PC-9 (cell line): ENCODE results near the gene PPP3R2. TPM values are rescaled to one million over a fixed set of nuclear protein-coding genes. Genes with fewer than 3 reads are reported as not detected.

Source experiments
- BruUV-seq: library from RNA; stranded (reverse); fragments of 400-500 nt; replicated peaks from 2 replicates; lab custom pipeline; 2021; lab: Mats Ljungman, UMichigan
- CTCF ChIA-PET: fragments of 300-600 bp; sonication (Branson Sonifier 250); formaldehyde crosslinking; loops from one replicate; lab custom pipeline; 2022; ENCODE audit warnings: antibody characterized with exemption; lab: Charles Lee
- POLR2A ChIA-PET: fragments of 300-600 bp; sonication (Branson Sonifier 250); formaldehyde crosslinking; loops from one replicate; lab custom pipeline; 2022; ENCODE audit warnings: antibody characterized with exemption; ENCODE audit not compliant: unreplicated experiment; lab: Charles Lee
- DNase-seq, 2 experiments: peaks; one replicate each; pipeline versions ENCODE4 v3.0.0 to v3.0.0-alpha.2; 2015 to 2022; ENCODE audit warnings: mixed read lengths in 1 of 2
- H2AFZ ChIP-seq: fragments of 200-600 bp; sonication (generic); 2 replicates; pipeline ENCODE4 v1.8.1; 2017; ENCODE audit warnings: antibody characterized with exemption
- H3F3A ChIP-seq: fragments of 200-600 bp; sonication (generic); 2 replicates; pipeline ENCODE4 v1.8.1; 2017; ENCODE audit warnings: antibody characterized with exemption, mild to moderate bottlenecking, low read depth; ENCODE audit not compliant: insufficient read depth
- H3K27ac ChIP-seq: fragments of 200-600 bp; sonication (generic); 2 replicates; pipeline ENCODE4 v1.6.1; 2016; ENCODE audit warnings: mixed run types
- H3K27me3 ChIP-seq: fragments of 200-600 bp; sonication (generic); 2 replicates; pipeline ENCODE4 v1.6.1; 2016; ENCODE audit warnings: low read depth, mixed run types; ENCODE audit not compliant: insufficient read depth
- H3K36me3 ChIP-seq: fragments of 200-600 bp; sonication (generic); 2 replicates; pipeline ENCODE4 v1.6.1; 2016; ENCODE audit warnings: low read depth, mixed run types
- H3K4me1 ChIP-seq: fragments of 200-600 bp; sonication (generic); replicated peaks from 2 replicates; pipeline ENCODE4 v1.6.1; 2016; ENCODE audit warnings: mixed run types; ENCODE audit not compliant: insufficient read depth
- H3K4me2 ChIP-seq: fragments of 200-600 bp; sonication (generic); 2 replicates; pipeline ENCODE4 v1.6.1; 2017; ENCODE audit warnings: mixed run types
- H3K4me3 ChIP-seq: fragments of 200-600 bp; sonication (generic); 2 replicates; pipeline ENCODE4 v1.6.1; 2016; ENCODE audit warnings: mixed run types
- H3K79me2 ChIP-seq: fragments of 200-600 bp; sonication (generic); 2 replicates; pipeline ENCODE4 v1.6.1; 2017; ENCODE audit warnings: low read depth, mixed run types
- H3K9me2 ChIP-seq: fragments of 200-600 bp; sonication (generic); 2 replicates; pipeline ENCODE4 v1.8.1; 2017; ENCODE audit warnings: mild to moderate bottlenecking; ENCODE audit not compliant: insufficient read depth
- H3K9me3 ChIP-seq: fragments of 200-600 bp; sonication (generic); 2 replicates; pipeline ENCODE4 v1.8.1; 2016; ENCODE audit warnings: low read depth; ENCODE audit not compliant: insufficient read depth
- H4K20me1 ChIP-seq: fragments of 200-600 bp; sonication (generic); 2 replicates; pipeline ENCODE4 v1.8.1; 2017; ENCODE audit not compliant: insufficient read depth
- CTCF ChIP-seq: fragments of 200-600 bp; sonication (generic); conservative IDR thresholded peaks from 2 replicates; pipeline ENCODE4 v1.6.1; 2017; ENCODE audit warnings: mixed run types, antibody characterized with exemption, mild to moderate bottlenecking, moderate library complexity
- EZH2 ChIP-seq: fragments of 200-600 bp; sonication (generic); IDR thresholded peaks from 2 replicates; pipeline ENCODE4 v1.8.0; 2017; ENCODE audit warnings: antibody characterized with exemption, low read depth
- intact Hi-C: fragments of 100-400 bp; cut with micrococcal nuclease; formaldehyde crosslinking; loops from one replicate; pipeline ENCODE4 v1.10.0; 2022; ENCODE audit not compliant: unreplicated experiment
- total RNA-seq: library from RNA; stranded (reverse); gene quantifications from 2 replicates; pipeline ENCODE4 v1.2.3, GENCODE V29; 2021

Gene PPP3R2
- total RNA-seq, 1 experiment from 2014 or later: not detected

- no peak overlapping the region for H3K4me2 ChIP-seq
- H3K27me3 ChIP-seq: no peaks in the 10 kb centered on the region
- H3K4me1 ChIP-seq: no peaks in the 10 kb centered on the region
- no peaks in the 10 kb centered on the region for H3K9me3 ChIP-seq
- H3K27ac ChIP-seq: no peak overlapping the region
- H2AFZ ChIP-seq: no peak overlapping the region
- no peaks in the 10 kb centered on the region for H3F3A ChIP-seq
- CTCF ChIA-PET: no interaction called here
- DNase-seq: no peak
- H3K79me2 ChIP-seq: no peaks in the 10 kb centered on the region
- intact Hi-C loops: no loop called here
- H3K9me2 ChIP-seq: no peaks in the 10 kb centered on the region; the same call in 1 of the 2 replicates
- H3K36me3 ChIP-seq: no peaks in the 10 kb centered on the region
- H4K20me1 ChIP-seq: no peaks in the 10 kb centered on the region
- no TSS peak for BruUV-seq
- no peak for TF ChIP-seq EZH2
- TF ChIP-seq CTCF: no peak
- H3K4me3 ChIP-seq: no peak overlapping the region
- POLR2A ChIA-PET: interaction anchor here (0.5 kb wide), 1 partner anchor 112 kb away, joined by 3 read pairs; no protein-coding TSS in a partner anchor
Measured at GRCh38 chr9:101574731-101575333, 19.9 kb downstream of the PPP3R2 start.

GRCh38 chr9:101572316-101572715, 22.5 kb downstream of the PPP3R2 start:
- Histone ChIP-seq H3K27ac (no peak overlapping the region), H3K79me2 (no peaks in the 10 kb centered on the region), H4K20me1 (0 out of 2 replicates have a peak, but pooled peaks cover 5% of the 10 kb centered on the region), H3K4me3 (no peak overlapping the region), H3K4me2 (no peak overlapping the region), H3K27me3 (no peaks in the 10 kb centered on the region), H3F3A (no peaks in the 10 kb centered on the region), H2AFZ (no peak overlapping the region), H3K9me2 (no peaks in the 10 kb centered on the region; the same call in 1 of the 2 replicates), H3K9me3 (no peaks in the 10 kb centered on the region), H3K4me1 (no peaks in the 10 kb centered on the region), H3K36me3 (peaks cover 3% of the 10 kb centered on the region; the same call in 1 of the 2 replicates)
- DNase-seq: no peak
- no peak for TF ChIP-seq CTCF
- TF ChIP-seq EZH2: no peak
- ChIA-PET CTCF (no interaction called here), POLR2A (no interaction called here)
- intact Hi-C loops: no loop called here
- no TSS peak for BruUV-seq

- H3K36me3 ChIP-seq: peaks cover 3% of the 10 kb centered on the region; the same call in 1 of the 2 replicates
- H3K4me2 ChIP-seq: no peak overlapping the region
- H2AFZ ChIP-seq: no peak overlapping the region
- BruUV-seq: no TSS peak
- ChIA-PET CTCF (no interaction called here), POLR2A (no interaction called here)
- H4K20me1 ChIP-seq: 0 out of 2 replicates have a peak, but pooled peaks cover 5% of the 10 kb centered on the region
- DNase-seq: no peak
- intact Hi-C loops: no loop called here
- H3K9me2 ChIP-seq: no peaks in the 10 kb centered on the region
- no peaks in the 10 kb centered on the region for H3K4me1 ChIP-seq
- H3F3A ChIP-seq: no peaks in the 10 kb centered on the region
- H3K27me3 ChIP-seq: no peaks in the 10 kb centered on the region
- no peak overlapping the region for H3K4me3 ChIP-seq
- no peaks in the 10 kb centered on the region for H3K9me3 ChIP-seq
- no peak overlapping the region for H3K27ac ChIP-seq
- H3K79me2 ChIP-seq: no peaks in the 10 kb centered on the region
- TF ChIP-seq EZH2: no peak
- no peak for TF ChIP-seq CTCF
Measured at GRCh38 chr9:101571114-101571513, 23.7 kb downstream of the PPP3R2 start.
